Mesendoderm (in vitro differentiated cells): ENCODE data around the gene EFCAB6.

Source experiments
- DNase-seq: peaks from one replicate; pipeline ENCODE4 v3.0.0; 2013
- H2AK5ac ChIP-seq: 2 replicates; pipeline ENCODE4 v1.6.1; 2013; ENCODE audit warnings: low read length, inconsistent platforms
- H2BK120ac ChIP-seq: 2 replicates; pipeline ENCODE4 v1.6.1; 2013; ENCODE audit warnings: low read depth, mild to moderate bottlenecking, low read length, moderate library complexity, mixed read lengths
- H2BK15ac ChIP-seq: replicated peaks from 2 replicates; pipeline ENCODE4 v1.6.1; 2013; ENCODE audit warnings: low read depth, mild to moderate bottlenecking, moderate library complexity
- H2BK5ac ChIP-seq: 2 replicates; pipeline ENCODE4 v1.6.1; 2013; ENCODE audit warnings: low read length, inconsistent platforms
- H3K18ac ChIP-seq: 2 replicates; pipeline ENCODE4 v1.6.1; 2013; ENCODE audit warnings: mild to moderate bottlenecking, low read length, mixed read lengths
- H3K23ac ChIP-seq: one replicate; pipeline ENCODE4 v1.6.1; 2013; ENCODE audit warnings: low read length
- H3K27ac ChIP-seq: 2 replicates; pipeline ENCODE4 v1.5.1; 2013; ENCODE audit warnings: low read depth, mild to moderate bottlenecking, inconsistent platforms, low read length, moderate library complexity
- H3K27me3 ChIP-seq: 2 replicates; pipeline ENCODE4 v1.6.1; 2013; ENCODE audit warnings: low read length, control low read depth, mild to moderate bottlenecking, inconsistent platforms; ENCODE audit not compliant: insufficient read depth, poor library complexity
- H3K36me3 ChIP-seq: 2 replicates; pipeline ENCODE4 v1.6.1; 2013; ENCODE audit warnings: low read length, inconsistent platforms; ENCODE audit not compliant: control insufficient read depth, insufficient read depth
- H3K4ac ChIP-seq: one replicate; pipeline ENCODE4 v1.6.1; 2013; ENCODE audit warnings: low read depth, mild to moderate bottlenecking, low read length, moderate library complexity
- H3K4me1 ChIP-seq: 2 replicates; pipeline ENCODE4 v1.6.1; 2013; ENCODE audit warnings: low read depth, low read length, inconsistent platforms; ENCODE audit not compliant: control insufficient read depth
- H3K4me2 ChIP-seq: 2 replicates; pipeline ENCODE4 v1.6.1; 2013; ENCODE audit warnings: low read length
- H3K4me3 ChIP-seq: 2 replicates; pipeline ENCODE4 v1.5.1; 2013; ENCODE audit warnings: mild to moderate bottlenecking, low read length
- H3K56ac ChIP-seq: one replicate; pipeline ENCODE4 v1.6.1; 2013; ENCODE audit warnings: low read length
- H3K79me1 ChIP-seq: 2 replicates; pipeline ENCODE4 v1.6.1; 2013; ENCODE audit warnings: low read length, inconsistent platforms
- H3K79me2 ChIP-seq: 2 replicates; pipeline ENCODE4 v1.6.1; 2013; ENCODE audit warnings: mild to moderate bottlenecking, low read length; ENCODE audit not compliant: control insufficient read depth, insufficient read depth
- H3K9ac ChIP-seq: 2 replicates; pipeline ENCODE4 v1.6.1; 2013; ENCODE audit warnings: low read length, inconsistent platforms
- H4K5ac ChIP-seq: one replicate; pipeline ENCODE4 v1.6.1; 2013; ENCODE audit warnings: low read length
- H4K8ac ChIP-seq: one replicate; pipeline ENCODE4 v1.6.1; 2013; ENCODE audit warnings: low read depth, mild to moderate bottlenecking, control low read depth, low read length, moderate library complexity
- WGBS: extraction: QIAGEN DNeasy Blood & Tissue Kit; methylation state at CpG from one replicate; pipeline ENCODE4 v1.1.7; 2013; ENCODE audit warnings: low lambda C conversion rate, missing lambda C conversion rate; ENCODE audit not compliant: insufficient coverage; ENCODE audit errors: extremely low coverage; 5-methylcytosine and 5-hydroxymethylcytosine counted together

The EFCAB6 gene

DNA sequence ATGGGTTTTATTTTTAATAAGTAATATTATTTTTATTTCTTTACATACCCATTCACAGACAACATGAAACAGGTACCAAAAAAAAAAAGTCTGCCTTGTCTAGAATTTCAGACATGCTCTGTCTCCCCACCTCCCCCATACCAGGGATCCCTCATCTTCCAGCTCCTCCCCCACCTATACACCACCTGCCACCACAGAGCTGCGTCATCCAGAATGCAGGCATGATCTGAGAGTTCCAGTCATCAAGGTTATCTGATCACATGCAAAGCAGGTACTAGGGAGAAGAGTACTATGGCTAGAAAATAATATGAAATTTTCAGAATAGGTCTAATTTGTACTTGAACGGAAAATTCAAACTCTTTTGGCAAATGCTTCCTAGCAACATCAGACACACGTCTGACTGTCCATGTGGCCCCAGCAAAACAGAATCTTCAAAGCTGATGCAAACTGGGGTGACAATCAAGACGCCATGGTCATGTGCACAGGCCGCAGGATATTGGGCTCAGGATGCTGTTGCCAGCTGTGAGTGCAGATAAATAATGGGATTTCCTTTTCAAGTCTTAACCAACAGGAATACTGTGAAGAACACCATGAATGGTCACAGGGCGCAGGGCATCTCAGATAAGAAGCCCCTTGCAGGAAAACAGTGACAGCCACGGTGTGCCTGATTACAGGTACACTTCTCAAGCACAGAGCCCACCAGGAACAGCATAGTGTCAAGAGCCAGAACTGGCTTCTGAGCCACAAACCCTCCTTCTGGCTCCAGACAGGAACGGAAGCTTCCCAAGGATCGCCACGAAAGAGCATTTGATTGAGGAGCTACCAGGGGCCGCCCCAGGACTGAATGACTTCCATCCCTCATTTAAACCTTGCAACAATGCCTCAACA, 169.5 kb downstream of the EFCAB6 start:
- H3K36me3 ChIP-seq: no peaks in the 10 kb centered on the region
- no peaks in the 10 kb centered on the region for H3K79me2 ChIP-seq
- H3K4me3 ChIP-seq: no peak overlapping the region
- H3K56ac ChIP-seq: no peak overlapping the region
- H3K4me2 ChIP-seq: no peak overlapping the region
- H4K8ac ChIP-seq: no peak overlapping the region
- no CpG with 5 or more reads among the region's 11 CpGs for WGBS
- H3K9ac ChIP-seq: no peak overlapping the region
- H4K5ac ChIP-seq: no peak overlapping the region
- no peaks in the 10 kb centered on the region for H3K27me3 ChIP-seq
- no peak overlapping the region for H2BK120ac ChIP-seq
- no peak overlapping the region for H3K18ac ChIP-seq
- no peak overlapping the region for H3K4ac ChIP-seq
- H3K27ac ChIP-seq: no peak overlapping the region
- H3K23ac ChIP-seq: no peak overlapping the region
- DNase-seq: no peak
- H2BK5ac ChIP-seq: no peak overlapping the region
- H2AK5ac ChIP-seq: no peak overlapping the region
- no peaks in the 10 kb centered on the region for H3K4me1 ChIP-seq
- no peaks in the 10 kb centered on the region for H3K79me1 ChIP-seq
- no peak overlapping the region for H2BK15ac ChIP-seq

DNA sequence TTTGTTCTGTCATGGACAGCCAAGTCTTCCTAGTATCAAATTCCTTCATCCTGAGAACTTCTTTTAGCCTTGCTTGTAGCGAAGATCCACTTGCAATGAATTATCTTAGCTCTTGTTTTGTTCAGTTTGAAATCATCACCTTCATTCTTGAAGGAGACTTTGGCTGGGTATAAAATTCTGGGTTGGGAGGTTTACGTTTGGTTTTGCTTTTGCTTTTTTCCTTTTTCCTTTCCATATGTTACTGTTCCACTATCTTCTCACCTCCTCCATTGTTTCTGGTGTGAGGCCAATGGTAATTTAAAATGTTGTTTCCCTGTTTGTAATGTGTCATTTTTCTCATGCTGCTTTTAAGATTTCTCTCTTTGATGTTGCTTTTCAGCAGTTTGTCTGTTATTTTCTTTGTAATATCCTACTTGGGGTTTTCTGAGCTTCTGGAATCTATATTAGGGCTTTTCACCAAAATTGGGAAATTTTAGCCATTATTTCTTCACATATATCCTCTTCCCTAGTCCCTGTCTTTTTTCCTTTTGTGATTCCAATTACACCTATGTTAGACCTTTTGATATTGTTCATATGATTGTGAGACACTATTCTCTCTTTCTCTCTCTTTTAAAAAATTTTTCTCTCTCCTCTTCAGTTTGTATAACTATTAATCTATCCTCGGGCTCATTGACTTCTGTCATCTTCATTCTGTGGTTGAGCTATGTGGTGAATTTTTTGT, 172.7 kb downstream of the EFCAB6 start:
- Histone ChIP-seq H3K4ac (no peak overlapping the region), H3K23ac (no peak overlapping the region), H2BK5ac (no peak overlapping the region), H2BK120ac (no peak overlapping the region), H3K36me3 (no peaks in the 10 kb centered on the region), H3K4me3 (no peak overlapping the region), H3K4me1 (no peaks in the 10 kb centered on the region), H3K4me2 (no peak overlapping the region), H3K56ac (no peak overlapping the region), H3K27me3 (no peaks in the 10 kb centered on the region), H3K79me1 (no peaks in the 10 kb centered on the region), H2BK15ac (no peak overlapping the region), H4K8ac (no peak overlapping the region), H3K79me2 (no peaks in the 10 kb centered on the region), H3K9ac (no peak overlapping the region), H3K18ac (no peak overlapping the region), H3K27ac (no peak overlapping the region), H2AK5ac (no peak overlapping the region), H4K5ac (no peak overlapping the region)
- WGBS: no CpG with 5 or more reads among the region's 3 CpGs
- no peak for DNase-seq

DNA sequence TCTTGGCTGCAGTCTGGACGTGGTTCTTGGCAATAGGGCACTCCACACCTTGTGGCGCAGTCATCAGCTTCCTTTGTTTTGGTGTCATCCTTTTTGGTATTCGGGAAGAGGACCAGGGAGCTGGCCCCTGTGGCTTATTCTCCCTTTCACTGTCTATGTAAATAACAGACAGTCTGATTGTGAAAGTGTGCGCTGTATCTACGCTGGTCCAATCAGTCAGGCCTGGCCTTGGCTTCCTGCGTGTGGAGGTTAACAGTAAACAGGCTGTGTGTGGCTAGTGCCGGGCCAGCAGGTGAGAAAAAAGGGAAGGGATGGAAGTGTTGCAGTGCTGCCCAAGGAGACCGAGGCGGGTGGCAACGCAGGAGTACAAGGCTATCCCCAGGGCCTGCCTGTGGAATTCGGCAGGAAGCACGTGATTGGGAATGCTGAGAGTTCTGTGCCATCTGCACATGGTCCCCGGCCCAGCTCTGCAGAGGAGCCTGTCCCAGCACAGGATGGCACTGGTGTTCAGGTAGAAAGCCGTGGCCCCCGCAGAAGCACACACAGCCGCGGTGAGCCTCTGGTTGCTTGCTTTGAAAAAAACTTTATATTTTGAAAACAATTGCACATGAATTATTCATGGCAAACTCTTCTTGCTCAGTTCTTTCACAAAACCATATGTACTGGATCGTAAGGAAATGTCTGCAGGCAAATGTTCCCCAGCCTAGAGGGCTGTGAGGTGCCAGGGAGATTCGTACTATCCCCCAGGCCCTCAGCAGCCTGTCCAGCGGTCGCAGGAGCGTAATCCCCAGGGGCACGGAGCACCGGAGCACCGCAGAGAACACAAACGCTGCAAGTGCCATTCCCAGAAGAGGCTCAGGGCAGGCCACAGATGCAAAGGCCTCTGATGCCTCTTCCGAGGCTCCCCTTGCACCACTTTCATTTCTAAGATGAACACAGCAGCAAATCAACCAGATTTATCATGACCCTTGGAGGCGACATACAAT, 174.5 kb downstream of the EFCAB6 start:
- DNase-seq: no peak

DNA sequence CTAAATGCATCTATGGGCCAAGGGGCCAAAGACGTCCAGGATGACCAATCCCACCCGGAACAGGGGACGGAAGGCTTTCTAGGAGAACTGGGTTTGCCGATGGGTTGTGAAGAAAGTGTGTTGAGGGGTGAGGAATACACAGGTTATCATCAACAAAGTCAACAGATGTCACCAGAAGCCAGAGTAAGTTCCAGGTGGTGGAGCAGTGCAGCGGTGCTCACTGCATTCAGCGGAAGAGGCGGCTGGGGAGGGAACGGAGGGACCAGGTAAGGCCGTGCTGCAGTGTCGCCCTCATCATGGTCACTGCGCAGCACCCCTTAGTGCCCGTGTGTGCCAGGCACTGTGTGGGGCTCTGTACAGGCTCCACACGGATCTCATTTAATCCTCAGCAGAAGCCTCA, 176.0 kb downstream of the EFCAB6 start:
- H4K5ac ChIP-seq: no peak overlapping the region
- no peak overlapping the region for H3K4ac ChIP-seq
- no peak overlapping the region for H2BK120ac ChIP-seq
- no peak overlapping the region for H3K4me2 ChIP-seq
- H2AK5ac ChIP-seq: no peak overlapping the region
- H3K27me3 ChIP-seq: no peaks in the 10 kb centered on the region
- no peak overlapping the region for H3K56ac ChIP-seq
- H3K27ac ChIP-seq: no peak overlapping the region
- H3K9ac ChIP-seq: no peak overlapping the region
- WGBS: no CpG with 5 or more reads among the region's 13 CpGs
- H3K79me1 ChIP-seq: no peaks in the 10 kb centered on the region
- H3K18ac ChIP-seq: no peak overlapping the region
- no peaks in the 10 kb centered on the region for H3K4me1 ChIP-seq
- H4K8ac ChIP-seq: no peak overlapping the region
- no peak overlapping the region for H3K23ac ChIP-seq
- no peaks in the 10 kb centered on the region for H3K79me2 ChIP-seq
- H2BK15ac ChIP-seq: no peak overlapping the region
- DNase-seq: no peak
- H3K4me3 ChIP-seq: no peak overlapping the region
- H2BK5ac ChIP-seq: no peak overlapping the region
- no peaks in the 10 kb centered on the region for H3K36me3 ChIP-seq

More for the DNA sequence above, 174.5 kb downstream of the EFCAB6 start:
- Histone ChIP-seq H3K4me1 (no peaks in the 10 kb centered on the region), H3K23ac (no peak overlapping the region), H3K4ac (no peak overlapping the region), H3K18ac (no peak overlapping the region), H2BK15ac (no peak overlapping the region), H3K27ac (no peak overlapping the region), H2BK120ac (no peak overlapping the region), H3K36me3 (no peaks in the 10 kb centered on the region), H3K4me2 (no peak overlapping the region), H2AK5ac (no peak overlapping the region), H4K8ac (no peak overlapping the region), H3K27me3 (no peaks in the 10 kb centered on the region), H3K79me2 (no peaks in the 10 kb centered on the region), H4K5ac (no peak overlapping the region), H3K56ac (no peak overlapping the region), H2BK5ac (no peak overlapping the region), H3K9ac (no peak overlapping the region), H3K4me3 (no peak overlapping the region), H3K79me1 (no peaks in the 10 kb centered on the region)
- no CpG with 5 or more reads among the region's 28 CpGs for WGBS

DNA sequence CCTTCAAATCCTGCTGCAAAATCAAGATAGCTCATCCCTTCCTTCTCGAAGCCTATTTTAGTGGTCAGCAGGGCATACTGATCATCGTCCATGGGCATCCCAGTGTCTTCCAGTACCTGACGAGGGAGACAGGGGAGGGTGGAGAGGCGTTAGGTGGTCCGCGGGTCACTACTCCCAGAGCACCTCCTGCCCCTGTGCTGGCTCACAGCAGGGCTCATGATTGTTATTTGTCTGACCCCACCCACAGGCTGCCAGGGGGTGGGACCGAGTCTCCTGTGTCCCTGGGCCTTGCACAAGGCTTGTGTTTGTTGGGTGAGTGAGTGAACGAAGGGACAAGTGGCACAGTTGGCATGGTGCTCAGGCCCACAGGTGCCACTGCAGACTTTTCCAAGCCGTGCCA, 177.0 kb downstream of the EFCAB6 start:
- no peak overlapping the region for H3K4ac ChIP-seq
- no peak overlapping the region for H2BK5ac ChIP-seq
- no peak for DNase-seq
- H2BK15ac ChIP-seq: no peak overlapping the region
- no peaks in the 10 kb centered on the region for H3K36me3 ChIP-seq
- WGBS: no CpG with 5 or more reads among the region's 9 CpGs
- no peak overlapping the region for H3K23ac ChIP-seq
- H4K8ac ChIP-seq: no peak overlapping the region
- no peak overlapping the region for H3K27ac ChIP-seq
- H3K79me1 ChIP-seq: no peaks in the 10 kb centered on the region
- no peak overlapping the region for H3K9ac ChIP-seq
- H2BK120ac ChIP-seq: no peak overlapping the region
- H4K5ac ChIP-seq: no peak overlapping the region
- H3K4me3 ChIP-seq: no peak overlapping the region
- H3K27me3 ChIP-seq: no peaks in the 10 kb centered on the region
- H3K4me2 ChIP-seq: no peak overlapping the region
- H3K18ac ChIP-seq: no peak overlapping the region
- H3K56ac ChIP-seq: no peak overlapping the region
- H2AK5ac ChIP-seq: no peak overlapping the region
- no peaks in the 10 kb centered on the region for H3K79me2 ChIP-seq
- no peaks in the 10 kb centered on the region for H3K4me1 ChIP-seq
